Neural cell (in vitro differentiated cells): ENCODE measurements around the gene PSRC1. TPM values are rescaled to one million over a fixed set of nuclear protein-coding genes. Genes with fewer than 3 reads are reported as not detected.

ENCODE experiments used
- H2AFZ ChIP-seq: fragments of 200-600, 300-800 bp; sonication (generic), shearing (Covaris generic); 2 replicates; pipeline ENCODE4 v1.6.0; 2014; ENCODE audit warnings: low read depth, mild to moderate bottlenecking, antibody characterized with exemption, low read length, moderate library complexity
- H3F3A ChIP-seq: fragments of 200-600 bp; shearing (Covaris generic); 2 replicates; pipeline ENCODE4 v1.6.1; 2016; ENCODE audit warnings: mild to moderate bottlenecking, moderate library complexity, mixed read lengths, antibody characterized with exemption, low read length; ENCODE audit not compliant: insufficient read depth, poor library complexity, severe bottlenecking
- H3K27ac ChIP-seq: fragments of 200-600, 300-800 bp; sonication (generic), shearing (Covaris generic); 2 replicates; pipeline ENCODE4 v1.5.1; 2014; ENCODE audit warnings: mild to moderate bottlenecking, low read length, moderate library complexity
- H3K27me3 ChIP-seq: fragments of 300-800, 200-600 bp; sonication (generic), shearing (Covaris generic); 2 replicates; pipeline ENCODE4 v1.6.0; 2014; ENCODE audit warnings: mild to moderate bottlenecking, low read depth, low read length, moderate library complexity; ENCODE audit not compliant: insufficient read depth
- H3K36me3 ChIP-seq: fragments of 300-800, 200-600 bp; sonication (generic), shearing (Covaris generic); 2 replicates; pipeline ENCODE4 v1.5.1; 2014; ENCODE audit warnings: mild to moderate bottlenecking, antibody characterized with exemption, low read length, moderate library complexity; ENCODE audit not compliant: insufficient read depth
- H3K4me2 ChIP-seq: fragments of 300-800, 200-600 bp; sonication (generic), shearing (Covaris generic); 2 replicates; pipeline ENCODE4 v1.6.0; 2014; ENCODE audit warnings: mild to moderate bottlenecking, low read length
- H3K4me3 ChIP-seq: fragments of 300-800, 200-600 bp; sonication (generic), shearing (Covaris generic); 2 replicates; pipeline ENCODE4 v1.5.1; 2014; ENCODE audit warnings: mild to moderate bottlenecking, low read length, moderate library complexity
- H3K79me2 ChIP-seq: fragments of 200-600 bp; shearing (Covaris generic); replicated peaks from 2 replicates; pipeline ENCODE4 v1.6.0; 2014; ENCODE audit warnings: mild to moderate bottlenecking, low read length, moderate library complexity; ENCODE audit not compliant: insufficient read depth
- H3K9ac ChIP-seq: fragments of 300-800, 200-600 bp; sonication (generic), shearing (Covaris generic); 2 replicates; pipeline ENCODE4 v1.6.1; 2016; ENCODE audit warnings: mild to moderate bottlenecking, low read length, mixed read lengths
- H3K9me2 ChIP-seq: fragments of 200-600 bp; shearing (Covaris generic); 2 replicates; pipeline ENCODE4 v1.6.1; 2016; ENCODE audit warnings: mild to moderate bottlenecking, low read length, mixed read lengths; ENCODE audit not compliant: insufficient read depth
- H3K9me3 ChIP-seq: fragments of 200-600, 300-800 bp; sonication (generic), shearing (Covaris generic); 2 replicates; pipeline ENCODE4 v1.6.1; 2016; ENCODE audit warnings: mild to moderate bottlenecking, mixed run types, low read length, moderate library complexity, mixed read lengths
- H4K20me1 ChIP-seq: fragments of 200-600 bp; shearing (Covaris generic); 2 replicates; pipeline ENCODE4 v1.6.1; 2016; ENCODE audit warnings: mild to moderate bottlenecking, mixed run types; ENCODE audit not compliant: insufficient read depth
- CTCF ChIP-seq: fragments of 450-650 bp; IDR thresholded peaks from 2 replicates; pipeline ENCODE4 v1.5.1; 2014; ENCODE audit warnings: antibody characterized with exemption, mild to moderate bottlenecking, moderate library complexity; ENCODE audit not compliant: poor library complexity, severe bottlenecking
- EP300 ChIP-seq: fragments of 450-650 bp; conservative IDR thresholded peaks from 2 replicates; pipeline ENCODE4 v1.6.1; 2014; ENCODE audit warnings: antibody characterized with exemption, mild to moderate bottlenecking, moderate library complexity; ENCODE audit not compliant: poor library complexity, severe bottlenecking
- EZH2 ChIP-seq: fragments of 200-600, 300-800 bp; shearing (Covaris generic), sonication (generic); IDR thresholded peaks from 2 replicates; pipeline ENCODE4 v1.6.1; 2014; ENCODE audit warnings: antibody characterized with exemption, low read length, borderline replicate concordance, mild to moderate bottlenecking; ENCODE audit not compliant: insufficient read depth, poor library complexity, severe bottlenecking
- MXI1 ChIP-seq: fragments of 450-650 bp; conservative IDR thresholded peaks from 2 replicates; pipeline ENCODE4 v1.6.1; 2014; ENCODE audit warnings: antibody characterized with exemption, mild to moderate bottlenecking; ENCODE audit not compliant: poor library complexity, severe bottlenecking
- POLR2AphosphoS5 ChIP-seq: IDR thresholded peaks from 2 replicates; pipeline ENCODE4 v1.6.1; 2012
- RAD21 ChIP-seq: fragments of 450-650 bp; conservative IDR thresholded peaks from 2 replicates; pipeline ENCODE4 v1.6.1; 2014; ENCODE audit warnings: antibody characterized with exemption, mild to moderate bottlenecking, moderate library complexity
- REST ChIP-seq: IDR thresholded peaks from 2 replicates; pipeline ENCODE4 v1.6.1; 2012; ENCODE audit warnings: borderline replicate concordance
- SMC3 ChIP-seq: fragments of 450-650 bp; conservative IDR thresholded peaks from 2 replicates; pipeline ENCODE4 v1.6.1; 2014; ENCODE audit warnings: antibody characterized with exemption, mild to moderate bottlenecking, moderate library complexity; ENCODE audit not compliant: poor library complexity
- TAF1 ChIP-seq: IDR thresholded peaks from 2 replicates; pipeline ENCODE4 v1.6.1; 2012; ENCODE audit warnings: low read depth
- polyA plus RNA-seq: library from polyadenylated mRNA; depleted of rRNA; stranded (reverse); fragments of >200 nt; gene quantifications from 2 replicates; pipeline ENCODE4 v1.2.3, GENCODE V29; 2014

PSRC1 gene
- polyA plus RNA-seq, 1 donor from 2014 or later, result 5.4 TPM

GRCh38 chr1:109264379-109264755, 18.6 kb downstream of the PSRC1 start:
- Histone ChIP-seq H3K36me3 (peaks cover 12% of the 10 kb centered on the region), H3K79me2 (no peaks in the 10 kb centered on the region), H3K27me3 (no peaks in the 10 kb centered on the region), H3K9me2 (no peaks in the 10 kb centered on the region), H3K4me3 (no peak overlapping the region), H3K9ac (no peak overlapping the region), H3K27ac (no peak overlapping the region), H3K4me2 (no peak overlapping the region), H3F3A (no peaks in the 10 kb centered on the region), H3K9me3 (no peaks in the 10 kb centered on the region), H4K20me1 (no peaks in the 10 kb centered on the region), H2AFZ (no peak overlapping the region)
- no peak for TF ChIP-seq TAF1
- TF ChIP-seq EZH2, result no peak
- TF ChIP-seq RAD21, result no peak
- no peak for TF ChIP-seq EP300
- TF ChIP-seq POLR2AphosphoS5, result no peak
- no peak for TF ChIP-seq REST
- TF ChIP-seq CTCF, result no peak
- no peak for TF ChIP-seq SMC3
- no peak for TF ChIP-seq MXI1

GRCh38 chr1:109263597-109264378, 19.2 kb downstream of the PSRC1 start:
- no peak overlapping the region for H3K27ac ChIP-seq
- no peaks in the 10 kb centered on the region for H3K79me2 ChIP-seq
- TF ChIP-seq SMC3, result peak; percentile 80
- TF ChIP-seq EP300, result no peak
- peak; percentile 31 for TF ChIP-seq MXI1
- peak; percentile 73 for TF ChIP-seq RAD21
- no peak for TF ChIP-seq TAF1
- TF ChIP-seq CTCF, result peak; percentile 93
- peaks cover 12% of the 10 kb centered on the region for H3K36me3 ChIP-seq
- no peak overlapping the region for H2AFZ ChIP-seq
- H3K27me3 ChIP-seq, result no peaks in the 10 kb centered on the region
- H3K9me3 ChIP-seq, result no peaks in the 10 kb centered on the region
- no peak overlapping the region for H3K4me3 ChIP-seq
- no peak overlapping the region for H3K9ac ChIP-seq
- no peak overlapping the region for H3K4me2 ChIP-seq
- H3F3A ChIP-seq, result no peaks in the 10 kb centered on the region
- H3K9me2 ChIP-seq, result no peaks in the 10 kb centered on the region
- no peaks in the 10 kb centered on the region for H4K20me1 ChIP-seq
